ENCODE data around the gene SLC22A23. TPM values are rescaled to one million over a fixed set of nuclear protein-coding genes. Genes with fewer than 3 reads are reported as not detected.

The SLC22A23 gene
- total RNA-seq, 2 experiments from 2014 or later: not detected

GRCh38 chr6:3423439-3424184 is 33.2 kb downstream of the SLC22A23 start:
- BruUV-seq (replicated peaks): no TSS peak
- Histone ChIP-seq H3K4me3 (ENCODE audit: low read depth, low read length, poor library complexity, severe bottlenecking) (no peak overlapping the region), H4K20me1 (ENCODE audit: insufficient read depth, low read length) (no peaks in the 10 kb centered on the region), H3K9me3 (ENCODE audit: low read length) (no peaks in the 10 kb centered on the region), H3K27ac (ENCODE audit: low read depth, low read length, poor library complexity, severe bottlenecking) (no peak overlapping the region), H2AFZ (ENCODE audit: low read length) (no peak overlapping the region), H3K36me3 (ENCODE audit: insufficient read depth, low read length) (no peaks in the 10 kb centered on the region), H3K4me2 (ENCODE audit: low read length) (no peak overlapping the region), H3K4me1 (ENCODE audit: insufficient read depth, low read length, poor library complexity, severe bottlenecking) (no peaks in the 10 kb centered on the region), H3K79me2 (ENCODE audit: insufficient read depth, low read depth, low read length) (no peaks in the 10 kb centered on the region), H3K9me2 (ENCODE audit: insufficient read depth, low read length) (no peaks in the 10 kb centered on the region)
- intact Hi-C loops (cut with micrococcal nuclease; ENCODE audit: unreplicated experiment): no loop called here
- CTCF ChIA-PET (ENCODE audit: unreplicated experiment): no interaction called here
- POLR2A ChIA-PET: interaction anchor here (0.5 to 1.0 kb wide), 2 partner anchors 343 to 994 kb away, joined by 3 read pairs; no protein-coding TSS in a partner anchor
- TF ChIP-seq CTCF (conservative IDR thresholded peaks at IDR 0.05; ENCODE audit: low read length) (no peak), EZH2phosphoT487 (IDR thresholded peaks at IDR 0.05; ENCODE audit: borderline replicate concordance, low read depth, low read length) (no peak)
- DNase-seq (ENCODE audit: low spot score): no peak

- Histone ChIP-seq H3K4me3 (ENCODE audit: low read depth, low read length, poor library complexity, severe bottlenecking) (no peak overlapping the region), H3K79me2 (ENCODE audit: insufficient read depth, low read depth, low read length) (no peaks in the 10 kb centered on the region), H3K4me1 (ENCODE audit: insufficient read depth, low read length, poor library complexity, severe bottlenecking) (no peaks in the 10 kb centered on the region), H3K9me3 (ENCODE audit: low read length) (no peaks in the 10 kb centered on the region), H3K27ac (ENCODE audit: low read depth, low read length, poor library complexity, severe bottlenecking) (no peak overlapping the region), H4K20me1 (ENCODE audit: insufficient read depth, low read length) (no peaks in the 10 kb centered on the region), H3K4me2 (ENCODE audit: low read length) (no peak overlapping the region), H3K9me2 (ENCODE audit: insufficient read depth, low read length) (no peaks in the 10 kb centered on the region), H2AFZ (ENCODE audit: low read length) (no peak overlapping the region), H3K36me3 (ENCODE audit: insufficient read depth, low read length) (no peaks in the 10 kb centered on the region)
- POLR2A ChIA-PET: interaction anchor here (0.6 to 1.0 kb wide), 2 partner anchors 640 to 995 kb away, joined by 3 read pairs; no protein-coding TSS in a partner anchor
- CTCF ChIA-PET (ENCODE audit: unreplicated experiment): no interaction called here
- BruUV-seq (replicated peaks): no TSS peak
- intact Hi-C loops (cut with micrococcal nuclease; ENCODE audit: unreplicated experiment): no loop called here
- TF ChIP-seq CTCF (conservative IDR thresholded peaks at IDR 0.05; ENCODE audit: low read length) (no peak), EZH2phosphoT487 (IDR thresholded peaks at IDR 0.05; ENCODE audit: borderline replicate concordance, low read depth, low read length) (no peak)
- no peak for DNase-seq (ENCODE audit: low spot score)
Measured at GRCh38 chr6:3422435-3423070, 34.3 kb downstream of the SLC22A23 start.
